Endothelial cell of umbilical vein (primary cell): Measurements from ENCODE around the gene CEP192. TPM values are rescaled to one million over a fixed set of nuclear protein-coding genes. Genes with fewer than 3 reads are reported as not detected.
"Not testable (repeated sequence)": the region's sequence is repeated elsewhere in the genome, so short reads cannot be mapped to it uniquely, and the experiment has no call there.

Source experiments
- BruUV-seq: library from RNA; stranded (reverse); fragments of 400-500 nt; replicated peaks from 2 replicates; lab custom pipeline; 2021; lab: Mats Ljungman, UMichigan
- CTCF ChIA-PET: fragments of 300-600, 350-600 bp; sonication (Branson Sonifier 250); formaldehyde crosslinking; loops from one replicate; lab custom pipeline; 2021; ENCODE audit warnings: antibody characterized with exemption, inconsistent platforms; lab: Charles Lee
- POLR2A ChIA-PET: fragments of 300-600, 350-600 bp; sonication (Branson Sonifier 250); formaldehyde crosslinking; loops from one replicate; lab custom pipeline; 2021; ENCODE audit warnings: antibody characterized with exemption, inconsistent platforms; lab: Charles Lee
- DNase-seq: peaks from one replicate; pipeline ENCODE4 v3.0.0-alpha.2; 2011; ENCODE audit warnings: low read depth, low spot score
- FAIRE-seq: peaks from 2 replicates; lab custom pipeline; 2011; peaks lifted over from hg19 to GRCh38; lab: Jason Lieb, UNC
- H2AFZ ChIP-seq: 2 replicates; pipeline ENCODE4 v1.6.0; 2012; ENCODE audit warnings: low read depth, low read length, control low read depth, inconsistent platforms
- H3K27ac ChIP-seq: 2 replicates; pipeline ENCODE4 v1.5.1; 2011; ENCODE audit warnings: low read depth, mild to moderate bottlenecking, control low read depth, low read length, moderate library complexity; ENCODE audit not compliant: insufficient read depth
- H3K27me3 ChIP-seq, 2 experiments: 2 replicates each; pipeline versions ENCODE4 v1.6.0 to v1.6.1; 2011; ENCODE audit warnings: low read length in 2 of 2, mixed read lengths in 1 of 2; ENCODE audit not compliant: control insufficient read depth in 2 of 2, insufficient read depth in 2 of 2
- H3K36me3 ChIP-seq, 2 experiments: 2 replicates in 1 of 2; 3 replicates in 1 of 2; pipeline ENCODE4 v1.5.1; 2011; ENCODE audit warnings: low read length in 2 of 2, mild to moderate bottlenecking in 1 of 2, moderate library complexity in 1 of 2; ENCODE audit not compliant: control insufficient read depth in 2 of 2, insufficient read depth in 2 of 2; ENCODE audit errors: extremely low read depth in 1 of 2
- H3K4me1 ChIP-seq: 3 replicates; pipeline ENCODE4 v1.5.1; 2011; ENCODE audit warnings: mild to moderate bottlenecking, low read length; ENCODE audit not compliant: control insufficient read depth, insufficient read depth; ENCODE audit errors: extremely low read depth
- H3K4me2 ChIP-seq: 2 replicates; pipeline ENCODE4 v1.6.1; 2011; ENCODE audit warnings: low read length, control low read depth, mixed read lengths; ENCODE audit not compliant: insufficient read depth
- H3K4me3 ChIP-seq, 3 experiments: fragments of 200-600 bp in 1 of 3; sonication (generic), shearing (Covaris generic) in 1 of 3; replicated peaks in 1 of 3; 2 replicates each; pipeline ENCODE4 v1.5.1; 2011 to 2016; ENCODE audit warnings: control low read depth in 3 of 3, low read length in 3 of 3, mild to moderate bottlenecking in 2 of 3, inconsistent platforms in 1 of 3, low read depth in 1 of 3, moderate library complexity in 1 of 3; ENCODE audit not compliant: insufficient read depth in 1 of 3
- H3K79me2 ChIP-seq: 2 replicates; pipeline ENCODE4 v1.6.0; 2012; ENCODE audit warnings: low read length, inconsistent platforms; ENCODE audit not compliant: control insufficient read depth, insufficient read depth
- H3K9ac ChIP-seq: replicated peaks from 2 replicates; pipeline ENCODE3; 2011; ENCODE audit warnings: low read length, control low read depth; ENCODE audit not compliant: insufficient read depth; ENCODE audit errors: extremely low read depth
- H3K9me1 ChIP-seq: replicated peaks from 3 replicates; pipeline ENCODE4 v1.6.0; 2011; ENCODE audit warnings: mild to moderate bottlenecking, low read length; ENCODE audit not compliant: control insufficient read depth, insufficient read depth; ENCODE audit errors: extremely low read depth
- H3K9me3 ChIP-seq: replicated peaks from 2 replicates; pipeline ENCODE4 v1.5.1; 2012; ENCODE audit warnings: low read length, inconsistent platforms; ENCODE audit not compliant: control insufficient read depth, insufficient read depth
- H4K20me1 ChIP-seq: replicated peaks from 2 replicates; pipeline ENCODE3; 2011; ENCODE audit warnings: mild to moderate bottlenecking, low read length; ENCODE audit not compliant: control insufficient read depth, insufficient read depth; ENCODE audit errors: extremely low read depth
- CTCF ChIP-seq, 2 donors: IDR thresholded peaks; 1 replicate in 1 of 2; 2 replicates in 1 of 2; pipeline ENCODE4 v1.5.1; 2011; ENCODE audit warnings: low read length in 2 of 2, mild to moderate bottlenecking in 2 of 2, moderate library complexity in 2 of 2, control low read depth in 1 of 2, inconsistent platforms in 1 of 2, low read depth in 1 of 2; ENCODE audit not compliant: insufficient read depth in 1 of 2; ENCODE audit errors: extremely low read depth in 1 of 2
- EZH2 ChIP-seq: IDR thresholded peaks from 2 replicates; pipeline ENCODE4 v1.6.1; 2012; ENCODE audit warnings: borderline replicate concordance, low read depth, mild to moderate bottlenecking, moderate library complexity, low read length, inconsistent platforms; ENCODE audit not compliant: severe bottlenecking
- FOS ChIP-seq: IDR thresholded peaks from 2 replicates; pipeline ENCODE4 v1.6.1; 2011; ENCODE audit warnings: mild to moderate bottlenecking, low read length, moderate library complexity, borderline replicate concordance; ENCODE audit not compliant: insufficient read depth
- GATA2 ChIP-seq: IDR thresholded peaks from 2 replicates; pipeline ENCODE4 v1.7.0; 2011; ENCODE audit warnings: low read depth, mild to moderate bottlenecking, moderate library complexity, mixed read lengths, low read length; ENCODE audit not compliant: insufficient read length, insufficient read depth
- JUN ChIP-seq: IDR thresholded peaks from 2 replicates; pipeline ENCODE4 v1.6.1; 2011; ENCODE audit warnings: borderline replicate concordance, low read depth; ENCODE audit not compliant: insufficient read length, insufficient read depth
- MAX ChIP-seq: IDR thresholded peaks from 2 replicates; pipeline ENCODE4 v1.6.1; 2011; ENCODE audit not compliant: insufficient read depth, insufficient read length
- MYC ChIP-seq: IDR thresholded peaks from one replicate; pipeline ENCODE4 v1.6.1; 2011; ENCODE audit warnings: mild to moderate bottlenecking, low read depth, low read length
- POLR2A ChIP-seq: IDR thresholded peaks from 2 replicates; pipeline ENCODE4 v1.6.1; 2012; ENCODE audit warnings: low read depth, mild to moderate bottlenecking, control low read depth, low read length
- POLR2AphosphoS5 ChIP-seq: IDR thresholded peaks from 2 replicates; pipeline ENCODE4 v1.6.1; 2012; ENCODE audit warnings: low read depth, mild to moderate bottlenecking, control low read depth, low read length, moderate library complexity; ENCODE audit not compliant: insufficient read depth
- dilution Hi-C: fragments of 300-500 bp; cut with MboI; formaldehyde crosslinking; loops from one replicate; pipeline ENCODE4 v1.15.0; 2019; ENCODE audit warnings: low sequenced_read_pairs; ENCODE audit not compliant: extremely low pct_ligation_motif_present
- intact Hi-C: fragments of 100-400 bp; cut with micrococcal nuclease; formaldehyde crosslinking; loops from one replicate; pipeline ENCODE4 v1.10.0; 2022
- polyA plus RNA-seq, 4 experiments: library from polyadenylated mRNA; depleted of rRNA in 3 of 4; stranded (reverse) in 3 of 4; unstranded in 1 of 4; fragments of >200 nt; gene quantifications; 2 replicates each; pipeline versions ENCODE4 v1.2.1 to v1.2.3, GENCODE V29; 2011 to 2012; ENCODE audit warnings: missing spikeins in 1 of 4
- total RNA-seq: library from RNA; stranded (reverse); gene quantifications from 2 replicates; pipeline ENCODE4 v1.2.3, GENCODE V29; 2021

CEP192 gene
- total and polyA plus RNA-seq, 2 donors (not counting 3 experiments of a cell fraction or from before 2014, with no cell fraction given): 14.5 to 22.9 TPM

- Histone ChIP-seq H3K4me2 (no peak overlapping the region), H3K27ac (no peak overlapping the region), H3K4me1 (peaks cover 13% of the 10 kb centered on the region), H2AFZ (no peak overlapping the region), H3K27me3 (no peaks in the 10 kb centered on the region), H3K36me3 (peaks cover 0 to 2% of the 10 kb centered on the region in 2 experiments), H3K9me1 (no peaks in the 10 kb centered on the region), H4K20me1 (no peaks in the 10 kb centered on the region), H3K4me3 (no peak overlapping the region), H3K9ac (no peak overlapping the region), H3K9me3 (no peaks in the 10 kb centered on the region), H3K79me2 (peaks cover 83% of the 10 kb centered on the region)
- ChIA-PET CTCF (no interaction called here), POLR2A (no interaction called here)
- no TSS peak for BruUV-seq
- DNase-seq (no peak), FAIRE-seq (no peak)
- intact Hi-C loops: no loop called here
- no peak for TF ChIP-seq FOS
- no peak for TF ChIP-seq CTCF (IDR thresholded peaks at IDR 0.05; ENCODE audit: extremely low read depth in 1 of 2, insufficient read depth in 1 of 2, low read depth in 1 of 2, low read length in 2 of 2)
- TF ChIP-seq JUN: no peak
- TF ChIP-seq EZH2: no peak
- TF ChIP-seq POLR2AphosphoS5: no peak
- no peak for TF ChIP-seq MYC
- no peak for TF ChIP-seq POLR2A
- no peak for TF ChIP-seq GATA2
- TF ChIP-seq MAX: no peak
- dilution Hi-C loops: no loop called here
Observed at GRCh38 chr18:12996661-12997292, 5.6 kb downstream of the CEP192 start.

GRCh38 chr18:12997330-12997729, 6.2 kb downstream of the CEP192 start:
- H3K9me1 ChIP-seq, BruUV-seq, H4K20me1 ChIP-seq, POLR2A ChIA-PET, dilution Hi-C loops, H3K27ac ChIP-seq, FAIRE-seq, H3K4me1 ChIP-seq, H3K27me3 ChIP-seq, H3K9me3 ChIP-seq, H3K4me3 ChIP-seq, H3K4me2 ChIP-seq, H2AFZ ChIP-seq, intact Hi-C loops, H3K36me3 ChIP-seq, H3K9ac ChIP-seq: not testable (repeated sequence)
- CTCF ChIA-PET: interaction anchor here (1.2 to 3.7 kb wide), 2 partner anchors 10 to 162 kb away, joined by 3 to 16 read pairs; no protein-coding TSS in a partner anchor
- peak; percentile 5 for DNase-seq
- H3K79me2 ChIP-seq: peaks cover 78% of the 10 kb centered on the region
